ENCODE results near the gene QPRT.

QPRT gene

GRCh38 chr16:29736112-29736511, 57.1 kb downstream of the QPRT start:
- POLR2A ChIA-PET, result interaction anchor here (1.5 kb wide), 1 partner anchor 54 kb away, joined by 4 read pairs; the partner anchor contains the start of gene KIF22
- Histone ChIP-seq H3K4me1 (ENCODE audit: control insufficient read depth, insufficient read depth, low read length) (no peaks in the 10 kb centered on the region), H3K4me3 (ENCODE audit: low read depth, low read length) (no peak overlapping the region), H3K27ac (ENCODE audit: extremely low read depth, low read depth, low read length) (no peak overlapping the region), H3K9me3 (ENCODE audit: control insufficient read depth, insufficient read depth, low read depth, low read length) (no peaks in the 10 kb centered on the region), H3K36me3 (ENCODE audit: control insufficient read depth in 2 of 2, insufficient read depth in 1 of 2, low read length in 2 of 2) (no peaks in the 10 kb centered on the region)
- TF ChIP-seq OVOL3 (tag by site-specific recombination; IDR thresholded peaks at IDR 0.05), result no peak
- TF ChIP-seq ZNF580 (tag by site-specific recombination; IDR thresholded peaks at IDR 0.05), result no peak
- peak; percentile 50; the same call in 1 of the 2 replicates for TF ChIP-seq ZNF121 (tag by site-specific recombination; IDR thresholded peaks at IDR 0.05)
- peak; percentile 49; the same call in 1 of the 2 replicates for TF ChIP-seq CTCF (tag by site-specific recombination; IDR thresholded peaks at IDR 0.05)
- CTCF ChIA-PET, result interaction anchor here (0.7 kb wide), 1 partner anchor 54 kb away, joined by 3 read pairs; no protein-coding TSS in a partner anchor

- H3K27ac ChIP-seq (ENCODE audit: extremely low read depth, low read depth, low read length), result no peak overlapping the region
- POLR2A ChIA-PET, result no interaction called here
- no peaks in the 10 kb centered on the region for H3K9me3 ChIP-seq (ENCODE audit: control insufficient read depth, insufficient read depth, low read depth, low read length)
- no peak for TF ChIP-seq ZNF221 (tag by site-specific recombination; IDR thresholded peaks at IDR 0.05; ENCODE audit: borderline replicate concordance)
- no peak for TF ChIP-seq REPIN1 (tag by site-specific recombination; IDR thresholded peaks at IDR 0.05; ENCODE audit: low read depth)
- TF ChIP-seq REST (tag by site-specific recombination; IDR thresholded peaks at IDR 0.05), result no peak
- TF ChIP-seq ZNF16 (tag by site-specific recombination; IDR thresholded peaks at IDR 0.05; ENCODE audit: low read depth), result no peak
- TF ChIP-seq ZIC2 (tag by site-specific recombination; IDR thresholded peaks at IDR 0.05), result no peak
- no peak for TF ChIP-seq TCF7L2 (IDR thresholded peaks at IDR 0.05; ENCODE audit: borderline replicate concordance, low read depth, low read length)
- no peak for TF ChIP-seq ZNF777 (tag by site-specific recombination; IDR thresholded peaks at IDR 0.05; ENCODE audit: borderline replicate concordance)
- no peak for TF ChIP-seq HOXA7 (CRISPR knock-in tag; IDR thresholded peaks at IDR 0.05; ENCODE audit: borderline replicate concordance)
- no peak for TF ChIP-seq MEIS1 (CRISPR knock-in tag; IDR thresholded peaks at IDR 0.05; ENCODE audit: borderline replicate concordance)
- no peak for TF ChIP-seq KLF10 (tag by site-specific recombination; IDR thresholded peaks at IDR 0.05)
- TF ChIP-seq ZNF155 (tag by site-specific recombination; IDR thresholded peaks at IDR 0.05), result no peak
- no peak for TF ChIP-seq ZBTB11 (tag by site-specific recombination; conservative IDR thresholded peaks at IDR 0.05; ENCODE audit: low read depth)
- no peak for TF ChIP-seq ZEB2 (tag by site-specific recombination; IDR thresholded peaks at IDR 0.05)
- TF ChIP-seq ZNF239 (tag by site-specific recombination; IDR thresholded peaks at IDR 0.05), result no peak
- TF ChIP-seq ZNF37A (tag by site-specific recombination; IDR thresholded peaks at IDR 0.05), result no peak
- H3K4me3 ChIP-seq (ENCODE audit: low read depth, low read length), result no peak overlapping the region
- H3K36me3 ChIP-seq (ENCODE audit: control insufficient read depth in 2 of 2, insufficient read depth in 1 of 2, low read length in 2 of 2), result no peaks in the 10 kb centered on the region
- CTCF ChIA-PET, result interaction anchor here (0.7 kb wide), 1 partner anchor 53 kb away, joined by 3 read pairs; no protein-coding TSS in a partner anchor
- H3K4me1 ChIP-seq (ENCODE audit: control insufficient read depth, insufficient read depth, low read length), result no peaks in the 10 kb centered on the region
These were observed 57.8 kb downstream of the QPRT start for GRCh38 chr16:29736764-29737163.
